Stimulated activated naive CD8-positive, alpha-beta T cell treated with anti-CD3 and anti-CD28 coated beads, Interleukin-15, Interleukin-2, amounts not matched to agents 100 U/mL and 50 U/mL, for 24 hours (primary cell): ENCODE measurements around the gene MAT2A.

Experiments used
- ATAC-seq: fragments of 150-1000 bp; cut with Tn5 transposase; one replicate; pipeline ENCODE4 v1.10.0; 2021
- DNase-seq: peaks from one replicate; pipeline ENCODE4 v3.0.0; 2021

The MAT2A gene

DNA sequence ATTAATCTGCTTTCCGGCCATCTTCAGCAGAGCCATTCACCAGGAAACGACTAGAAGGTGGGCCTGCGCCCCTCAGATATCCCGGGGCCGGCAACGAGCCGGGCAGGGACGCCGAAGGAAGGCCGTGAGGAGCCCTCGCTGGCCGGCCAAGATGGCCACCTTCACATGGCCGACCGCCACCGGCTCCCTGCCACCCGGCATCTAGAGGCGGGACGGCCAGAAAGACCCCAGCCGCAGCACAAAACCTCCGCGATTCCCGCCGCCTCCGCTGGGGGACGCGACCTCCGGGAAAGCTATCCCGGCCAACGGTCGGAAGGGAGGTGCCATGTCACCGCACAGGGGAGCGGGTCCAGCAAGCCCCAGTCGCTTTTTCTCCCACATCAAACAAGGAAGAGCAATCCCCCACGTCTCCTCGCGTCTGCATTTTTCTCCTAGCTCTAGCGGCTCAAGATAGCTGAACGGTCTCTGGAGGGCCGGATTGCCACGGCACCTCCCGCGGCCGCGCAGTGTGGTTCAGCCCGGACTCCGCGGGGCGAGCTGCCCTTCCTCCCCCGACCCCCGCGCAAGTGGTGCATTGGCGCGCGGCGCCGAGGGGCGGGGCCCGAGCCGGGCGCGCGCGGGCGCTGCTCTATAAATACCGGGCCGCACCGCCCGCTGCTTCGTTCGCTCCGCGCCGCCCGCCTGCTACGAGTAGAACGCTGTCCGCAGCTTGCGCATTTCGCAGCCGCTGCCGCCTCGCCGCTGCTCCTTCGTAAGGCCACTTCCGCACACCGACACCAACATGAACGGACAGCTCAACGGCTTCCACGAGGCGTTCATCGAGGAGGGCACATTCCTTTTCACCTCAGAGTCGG lies at the start of gene MAT2A:
Gene MAT2A (plus strand): TSS at position 662 of the 854 bp plus-strand sequence. CDS start 120 bp downstream, at position 782.
- DNase-seq (peak; percentile 95), ATAC-seq (peak; percentile 83)

DNA sequence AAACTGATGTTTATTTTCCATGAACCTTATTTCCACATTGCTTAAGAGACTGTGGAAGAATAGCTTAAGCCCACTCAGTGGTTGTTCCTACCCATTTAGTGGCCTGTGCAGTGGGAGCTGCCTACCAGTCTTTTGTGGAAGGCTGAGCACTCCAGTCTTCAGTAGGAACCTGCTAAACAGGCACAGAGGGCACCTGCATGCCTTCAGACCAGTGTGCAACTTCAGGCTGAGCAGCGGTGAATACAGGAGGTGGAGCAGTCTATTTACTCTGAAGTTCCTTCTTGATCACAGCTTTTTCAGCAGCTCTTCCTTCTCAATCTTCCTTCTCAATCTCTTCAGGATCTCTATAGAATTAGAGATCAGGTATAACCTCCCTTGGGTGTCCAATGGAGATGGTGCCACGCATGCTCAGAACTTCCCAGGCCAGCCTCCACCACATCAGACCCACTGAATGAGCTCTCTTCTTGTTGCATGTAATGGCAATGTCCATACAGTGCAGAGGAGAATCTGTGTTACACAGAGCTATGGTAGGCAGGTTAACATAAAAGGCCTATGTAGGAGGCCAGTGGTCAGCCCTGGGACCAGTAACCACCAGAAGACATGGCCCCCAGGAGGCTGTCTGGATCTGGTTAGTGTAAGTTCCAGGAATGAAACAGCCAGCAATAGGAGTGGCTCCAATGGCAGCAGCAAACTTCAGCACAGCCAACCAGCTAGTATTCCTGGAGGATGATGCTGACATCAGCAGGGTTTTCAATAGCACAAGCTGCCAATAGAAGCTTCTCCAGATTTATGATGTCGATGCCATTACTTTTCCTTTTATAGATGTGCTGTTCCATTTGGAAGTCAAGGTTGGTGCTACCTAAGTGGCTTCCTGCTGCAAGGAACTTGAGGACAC lies 47.9 kb upstream of the MAT2A start:
- DNase-seq (no peak), ATAC-seq (no peak)

DNA sequence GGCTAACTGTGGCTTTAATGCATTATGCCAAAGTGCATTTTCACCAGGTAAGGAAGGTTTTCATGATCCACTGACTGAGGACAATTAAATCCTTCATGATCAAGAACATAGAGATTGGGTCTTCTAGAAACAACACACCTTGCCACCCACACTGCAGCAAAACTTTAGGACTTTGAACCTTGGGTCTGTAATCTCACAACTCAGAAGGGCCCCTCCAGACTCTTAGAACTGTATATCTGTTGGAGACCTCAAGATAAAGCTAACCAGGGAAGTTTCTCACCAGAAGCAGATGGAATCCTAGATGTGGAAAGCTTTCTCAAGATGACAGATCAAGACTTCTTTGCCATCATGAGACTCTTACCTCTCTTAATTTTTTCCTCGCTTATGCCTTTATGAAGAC lies 42.5 kb upstream of the MAT2A start:
- ATAC-seq (no peak), DNase-seq (no peak)

DNA sequence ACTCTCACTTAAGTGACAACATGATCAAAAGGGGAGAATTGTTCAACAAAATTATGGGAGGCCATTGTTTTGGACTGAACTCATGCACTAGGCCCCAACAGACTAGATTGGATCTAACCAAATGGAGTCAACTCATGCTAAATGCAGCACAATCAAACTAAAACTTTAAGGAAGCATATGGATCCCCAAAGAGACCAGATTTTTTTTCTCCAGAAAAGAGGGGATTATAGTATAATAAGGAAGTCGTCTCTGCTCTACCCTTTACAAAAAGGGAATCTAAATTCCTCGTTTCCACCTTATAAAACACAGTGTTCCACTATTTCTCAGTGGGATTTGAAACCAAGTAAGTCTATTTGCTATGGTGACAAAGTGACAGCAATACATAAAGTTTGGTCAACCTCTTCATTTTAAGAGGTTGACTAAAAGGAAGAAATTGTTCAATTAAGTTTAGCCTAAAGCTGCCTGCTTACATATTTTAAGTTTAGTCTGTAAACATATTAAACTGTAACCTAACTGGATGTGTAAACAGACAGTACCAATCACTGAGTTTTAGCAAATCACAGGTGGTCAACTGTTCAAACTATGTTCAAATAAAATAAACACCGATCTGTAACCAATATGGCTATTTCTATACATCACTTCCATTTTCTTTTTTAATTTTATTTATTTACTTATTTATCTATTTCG lies 40.9 kb upstream of the MAT2A start:
- ATAC-seq (no peak), DNase-seq (no peak)

DNA sequence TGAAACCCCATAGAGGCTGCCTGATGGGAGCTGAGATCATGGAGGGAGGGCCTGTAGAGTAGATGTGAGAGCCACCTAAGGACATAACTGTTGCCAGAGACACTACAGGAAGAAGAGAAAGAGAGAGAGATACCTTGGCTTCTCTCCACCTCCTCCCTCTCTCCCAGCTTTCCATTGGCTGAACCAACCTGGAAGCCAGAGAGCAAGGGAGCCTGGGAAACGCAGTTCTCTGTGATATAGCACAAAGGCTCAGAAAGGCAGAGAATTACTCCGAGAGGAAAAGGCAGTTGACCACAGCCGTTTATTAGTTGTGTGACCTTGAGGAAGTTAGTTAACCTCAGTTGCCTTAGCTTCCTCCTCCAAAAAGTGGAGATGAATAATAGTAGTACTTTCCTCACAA lies 37.7 kb upstream of the MAT2A start:
- DNase-seq (no peak), ATAC-seq (no peak)

GRCh38 chr2:85502720-85503119 lies 36.2 kb upstream of the MAT2A start:
- ATAC-seq = no peak

GRCh38 chr2:85503168-85503850 lies 35.7 kb upstream of the MAT2A start:
- ATAC-seq = no peak
- DNase-seq = no peak

More at GRCh38 chr2:85502720-85503119, 36.2 kb upstream of the MAT2A start:
- no peak for DNase-seq

GRCh38 chr2:85503851-85504777 lies 34.9 kb upstream of the MAT2A start:
- DNase-seq (no peak), ATAC-seq (no peak)

DNA sequence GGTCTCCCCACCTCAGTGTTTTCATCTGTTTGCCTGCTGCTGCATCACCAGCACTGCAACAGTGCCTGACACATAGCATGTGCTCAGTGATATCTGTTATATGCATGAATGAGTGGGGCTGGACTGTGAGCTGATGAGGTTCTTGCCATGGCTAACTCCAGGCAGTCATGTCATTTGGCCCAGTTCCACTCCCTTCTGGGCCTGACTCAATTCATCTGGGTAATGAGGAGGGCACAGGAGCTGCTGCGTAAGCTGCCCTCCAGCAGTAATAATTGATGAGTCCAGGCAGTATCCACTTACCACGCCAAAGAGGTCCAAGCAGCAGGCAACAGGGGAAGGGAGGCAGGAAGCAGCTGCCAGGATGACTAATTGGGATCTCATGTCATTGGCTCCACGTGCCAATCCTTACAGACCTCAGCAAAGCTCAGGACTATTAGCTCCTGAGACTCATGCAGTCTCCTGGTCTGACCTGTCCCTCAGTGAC lies 34.1 kb upstream of the MAT2A start:
- no peak for ATAC-seq
- DNase-seq = no peak

GRCh38 chr2:85505551-85506238 lies 33.3 kb upstream of the MAT2A start:
- ATAC-seq = no peak
- no peak for DNase-seq

GRCh38 chr2:85506768-85507181 lies 32.2 kb upstream of the MAT2A start:
- no peak for DNase-seq
- ATAC-seq = no peak

- no peak for DNase-seq
- no peak for ATAC-seq
These were observed 27.8 kb upstream of the MAT2A start for GRCh38 chr2:85511008-85511811.

DNA sequence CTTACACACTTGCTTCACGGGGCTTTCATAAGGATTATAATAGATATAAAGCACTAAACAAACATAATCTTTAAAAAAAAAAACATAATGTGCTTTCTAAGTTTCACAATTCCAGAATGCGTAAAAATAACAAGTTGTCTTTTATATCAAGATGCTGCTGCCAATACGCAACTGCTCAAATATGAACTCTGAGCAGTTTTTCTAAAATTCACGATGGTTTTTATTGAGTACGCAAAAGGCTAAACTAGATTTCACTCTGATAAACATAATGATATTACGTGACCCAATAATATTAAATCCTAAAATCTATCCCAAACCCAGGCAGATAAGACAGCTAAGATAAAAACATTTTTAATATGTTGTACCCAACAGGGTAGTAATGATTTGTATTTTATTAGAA lies 24.6 kb upstream of the MAT2A start:
- no peak for DNase-seq
- ATAC-seq = no peak

DNA sequence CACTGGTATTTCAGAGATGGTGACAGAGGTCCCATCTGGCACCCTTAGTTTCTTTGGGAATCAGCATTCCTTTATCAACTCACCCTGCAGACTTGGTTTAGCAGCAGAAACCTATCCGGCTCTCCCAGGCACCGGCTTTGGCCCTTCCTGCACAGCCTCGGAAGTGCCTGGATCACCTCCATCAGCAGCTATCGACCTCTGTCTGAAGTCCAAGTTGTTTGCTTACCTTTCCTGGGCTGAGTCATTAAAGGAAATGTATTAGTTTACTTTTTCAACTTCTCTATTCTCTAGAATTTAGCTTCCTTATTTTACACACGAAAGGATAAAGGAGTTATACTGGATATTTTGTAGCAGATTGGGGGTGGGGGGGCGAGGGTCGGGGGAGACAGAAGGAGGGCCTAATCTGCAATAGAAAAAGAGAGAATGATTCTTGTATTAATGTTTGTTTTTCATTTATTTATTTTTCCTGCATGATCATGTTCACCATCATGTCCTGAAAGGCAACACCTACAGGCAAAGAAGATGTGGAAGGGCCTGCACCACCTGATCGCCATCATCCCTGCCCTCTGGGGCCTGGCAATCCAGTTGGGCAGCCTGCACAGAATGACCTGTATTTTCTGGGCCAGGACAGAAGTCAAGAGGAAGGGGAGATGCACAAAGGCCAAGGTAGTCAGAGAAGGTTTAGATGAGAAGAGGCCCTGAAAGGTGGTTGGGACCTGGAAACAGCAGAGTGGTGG lies 22.1 kb upstream of the MAT2A start:
- ATAC-seq = no peak

DNA sequence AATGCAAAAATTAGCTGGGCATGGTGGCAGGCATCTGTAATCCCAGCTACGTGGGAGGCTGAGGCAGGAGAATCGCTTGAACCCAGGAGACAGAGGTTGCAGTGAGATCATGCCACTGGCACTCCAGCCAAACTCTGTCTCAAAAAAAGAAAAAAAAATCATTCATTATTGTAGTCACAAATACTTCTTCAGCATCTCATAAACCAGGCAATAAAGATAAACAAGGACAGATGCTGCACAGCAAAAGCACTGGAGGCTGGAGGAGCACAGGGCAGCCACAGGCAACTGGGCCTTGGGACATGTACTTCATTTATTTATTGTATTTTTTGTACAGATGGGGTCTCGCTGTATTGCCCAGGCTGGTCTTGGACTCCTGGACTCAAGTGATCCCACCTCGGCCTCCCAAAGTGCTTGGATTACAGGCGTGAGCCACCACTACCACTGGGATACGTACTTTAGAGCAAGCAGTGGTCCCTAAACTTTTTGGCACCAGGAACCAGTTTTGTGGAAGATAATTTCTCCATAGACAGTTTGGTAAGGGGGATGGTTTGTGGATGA lies 16.8 kb upstream of the MAT2A start:
- ATAC-seq (no peak), DNase-seq (no peak)

More for the DNA sequence above, 22.1 kb upstream of the MAT2A start:
- DNase-seq = no peak

- DNase-seq = no peak
- ATAC-seq = no peak
These were observed 15.7 kb upstream of the MAT2A start for GRCh38 chr2:85523062-85523902.

- DNase-seq (no peak), ATAC-seq (no peak)
These were observed 15.0 kb upstream of the MAT2A start for GRCh38 chr2:85523903-85524335.
